ENCODE data around the gene CENPO. TPM values are rescaled to one million over a fixed set of nuclear protein-coding genes. Genes with fewer than 3 reads are reported as not detected.

The CENPO gene
- total and polyA plus RNA-seq, 2 experiments from 2014 or later: 13.2 to 13.3 TPM

- H3K79me2 ChIP-seq (ENCODE audit: insufficient read depth): no peaks in the 10 kb centered on the region
- TF ChIP-seq EZH2 (IDR thresholded peaks at IDR 0.05; ENCODE audit: insufficient read depth, poor library complexity, severe bottlenecking) (no peak), EZH2phosphoT487 (IDR thresholded peaks at IDR 0.05; ENCODE audit: insufficient read depth, low read depth) (no peak)
- H4K20me1 ChIP-seq (ENCODE audit: insufficient read depth): no peaks in the 10 kb centered on the region
- no peak overlapping the region for H3K27ac ChIP-seq
- no peak overlapping the region for H3K4me3 ChIP-seq
- no peaks in the 10 kb centered on the region for H3K9me3 ChIP-seq (ENCODE audit: low read depth)
- in situ Hi-C loops (cut with MboI): loop anchor here (25.0 kb wide), 1 partner anchor 297 kb away; no protein-coding TSS in a partner anchor
- H3K36me3 ChIP-seq (ENCODE audit: low read depth): no peaks in the 10 kb centered on the region; the same call in 1 of the 2 replicates
- H2AFZ ChIP-seq: no peak overlapping the region
- H3K4me1 ChIP-seq (ENCODE audit: insufficient read depth): 0 out of 2 replicates have a peak, but pooled peaks cover 5% of the 10 kb centered on the region
- H3K9me2 ChIP-seq (ENCODE audit: insufficient read depth): no peaks in the 10 kb centered on the region
- H3K27me3 ChIP-seq (replicated peaks; ENCODE audit: insufficient read depth): no peaks in the 10 kb centered on the region
- no peak overlapping the region for H3K9ac ChIP-seq
- no peak for DNase-seq
- WGBS, 2 experiments (ENCODE audit: low coverage in 1 of 2, low lambda C conversion rate in 2 of 2, missing lambda C conversion rate in 2 of 2): 77 to 78% methylated on average over 16 to 17 of the region's 17 CpGs
- no peak overlapping the region for H3K4me2 ChIP-seq (ENCODE audit: unreplicated experiment)
- H3F3A ChIP-seq (ENCODE audit: insufficient read depth): no peaks in the 10 kb centered on the region
Measured at GRCh38 chr2:24840164-24840869, 47.1 kb downstream of the CENPO start.

- no peaks in the 10 kb centered on the region for H3K4me1 ChIP-seq (ENCODE audit: insufficient read depth)
- no peak for TF ChIP-seq EZH2 (IDR thresholded peaks at IDR 0.05; ENCODE audit: insufficient read depth, poor library complexity, severe bottlenecking)
- TF ChIP-seq EZH2phosphoT487 (IDR thresholded peaks at IDR 0.05; ENCODE audit: insufficient read depth, low read depth): no peak
- H4K20me1 ChIP-seq (ENCODE audit: insufficient read depth): no peaks in the 10 kb centered on the region
- H3K9me3 ChIP-seq (ENCODE audit: low read depth): no peaks in the 10 kb centered on the region
- H3K27ac ChIP-seq: no peak overlapping the region
- H3K79me2 ChIP-seq (ENCODE audit: insufficient read depth): no peaks in the 10 kb centered on the region
- in situ Hi-C loops (cut with MboI): loop anchor here (25.0 kb wide), 1 partner anchor 296 kb away; no protein-coding TSS in a partner anchor
- no peaks in the 10 kb centered on the region for H3K9me2 ChIP-seq (ENCODE audit: insufficient read depth)
- no peak overlapping the region for H3K4me2 ChIP-seq (ENCODE audit: unreplicated experiment)
- DNase-seq: no peak
- H3K4me3 ChIP-seq: no peak overlapping the region
- no peaks in the 10 kb centered on the region; the same call in 1 of the 2 replicates for H3K36me3 ChIP-seq (ENCODE audit: low read depth)
- WGBS, 2 experiments (ENCODE audit: low coverage in 1 of 2, low lambda C conversion rate in 2 of 2, missing lambda C conversion rate in 2 of 2): 91 to 94% methylated on average over 25 to 26 of the region's 26 CpGs
- H2AFZ ChIP-seq: no peak overlapping the region
- no peak overlapping the region for H3K9ac ChIP-seq
- H3K27me3 ChIP-seq (replicated peaks; ENCODE audit: insufficient read depth): no peaks in the 10 kb centered on the region
- no peaks in the 10 kb centered on the region for H3F3A ChIP-seq (ENCODE audit: insufficient read depth)
Measured at GRCh38 chr2:24840962-24841945, 48.0 kb downstream of the CENPO start.

- 97% methylated on average over 39 of the region's 39 CpGs for WGBS, 2 experiments (ENCODE audit: low coverage in 1 of 2, low lambda C conversion rate in 2 of 2, missing lambda C conversion rate in 2 of 2)
- TF ChIP-seq EZH2phosphoT487 (IDR thresholded peaks at IDR 0.05; ENCODE audit: insufficient read depth, low read depth) (no peak), EZH2 (IDR thresholded peaks at IDR 0.05; ENCODE audit: insufficient read depth, poor library complexity, severe bottlenecking) (no peak)
- no peaks in the 10 kb centered on the region for H4K20me1 ChIP-seq (ENCODE audit: insufficient read depth)
- H3K4me3 ChIP-seq: no peak overlapping the region
- DNase-seq: no peak
- H3K27ac ChIP-seq: no peak overlapping the region
- no peak overlapping the region for H3K4me2 ChIP-seq (ENCODE audit: unreplicated experiment)
- H3K9me2 ChIP-seq (ENCODE audit: insufficient read depth): no peaks in the 10 kb centered on the region
- no peaks in the 10 kb centered on the region for H3K4me1 ChIP-seq (ENCODE audit: insufficient read depth)
- in situ Hi-C loops (cut with MboI): loop anchor here (25.0 kb wide), 1 partner anchor 295 kb away; no protein-coding TSS in a partner anchor
- H3K36me3 ChIP-seq (ENCODE audit: low read depth): no peaks in the 10 kb centered on the region
- H3F3A ChIP-seq (ENCODE audit: insufficient read depth): no peaks in the 10 kb centered on the region
- H3K27me3 ChIP-seq (replicated peaks; ENCODE audit: insufficient read depth): no peaks in the 10 kb centered on the region
- no peaks in the 10 kb centered on the region for H3K9me3 ChIP-seq (ENCODE audit: low read depth)
- H2AFZ ChIP-seq: no peak overlapping the region
- no peak overlapping the region for H3K9ac ChIP-seq
- H3K79me2 ChIP-seq (ENCODE audit: insufficient read depth): no peaks in the 10 kb centered on the region
Measured at GRCh38 chr2:24842081-24843050, 49.1 kb downstream of the CENPO start.

Measured in GM23248 (cell line).